Kidney epithelial cell (primary cell): ENCODE measurements around the gene NEDD9. TPM values are rescaled to one million over a fixed set of nuclear protein-coding genes. Genes with fewer than 3 reads are reported as not detected.

Source experiments
- DNase-seq: peaks from one replicate; pipeline ENCODE4 v3.0.0-alpha.2; 2010; ENCODE audit warnings: low read depth
- H3K27me3 ChIP-seq: 2 replicates; pipeline ENCODE4 v1.6.0; 2011; ENCODE audit warnings: low read length; ENCODE audit not compliant: control insufficient read depth, insufficient read depth
- H3K36me3 ChIP-seq: 2 replicates; pipeline ENCODE4 v1.5.1; 2011; ENCODE audit warnings: low read length; ENCODE audit not compliant: control insufficient read depth, insufficient read depth
- H3K4me3 ChIP-seq: 2 replicates; pipeline ENCODE4 v1.5.1; 2011; ENCODE audit warnings: low read depth, mild to moderate bottlenecking, control low read depth, low read length
- CTCF ChIP-seq: IDR thresholded peaks from 2 replicates; pipeline ENCODE4 v1.5.1; 2011; ENCODE audit warnings: mild to moderate bottlenecking, moderate library complexity, low read length, control low read depth, inconsistent platforms; ENCODE audit not compliant: insufficient read depth, poor library complexity, severe bottlenecking
- total RNA-seq: library from RNA; depleted of rRNA; stranded (reverse); fragments of >200 nt; gene quantifications from 2 replicates; pipeline ENCODE4 v1.2.3, GENCODE V29; 2015

The NEDD9 gene
- total RNA-seq, 1 donor from 2014 or later: 48.3 TPM

GRCh38 chr6:11215773-11216172 is 16.7 kb downstream of the NEDD9 start:
- no peak for DNase-seq
- TF ChIP-seq CTCF: no peak
- Histone ChIP-seq H3K4me3 (no peak overlapping the region), H3K27me3 (no peaks in the 10 kb centered on the region), H3K36me3 (no peaks in the 10 kb centered on the region)

- Histone ChIP-seq H3K36me3 (no peaks in the 10 kb centered on the region), H3K27me3 (no peaks in the 10 kb centered on the region), H3K4me3 (no peak overlapping the region)
- DNase-seq: no peak
- no peak for TF ChIP-seq CTCF
Observed at GRCh38 chr6:11214901-11215300, 17.6 kb downstream of the NEDD9 start.

- TF ChIP-seq CTCF: no peak
- no peaks in the 10 kb centered on the region for H3K27me3 ChIP-seq
- no peak for DNase-seq
- H3K4me3 ChIP-seq: no peak overlapping the region
- no peaks in the 10 kb centered on the region for H3K36me3 ChIP-seq
Observed at GRCh38 chr6:11214084-11214833, 18.2 kb downstream of the NEDD9 start.

- no peaks in the 10 kb centered on the region for H3K27me3 ChIP-seq
- DNase-seq: no peak
- H3K36me3 ChIP-seq: no peaks in the 10 kb centered on the region
- TF ChIP-seq CTCF: no peak
- H3K4me3 ChIP-seq: no peak overlapping the region
Observed at GRCh38 chr6:11213422-11214021, 18.9 kb downstream of the NEDD9 start.

GRCh38 chr6:11212664-11213063 is 19.8 kb downstream of the NEDD9 start:
- no peak for TF ChIP-seq CTCF
- DNase-seq: no peak
- Histone ChIP-seq H3K36me3 (no peaks in the 10 kb centered on the region), H3K4me3 (no peak overlapping the region), H3K27me3 (no peaks in the 10 kb centered on the region)
